WERI-Rb-1 (cell line): Measurements from ENCODE around the gene ANKH.
"Not testable (repeated sequence)": the region's sequence is repeated elsewhere in the genome, so short reads cannot be mapped to it uniquely, and the experiment has no call there.

Experiments
- DNase-seq: peaks from one replicate; pipeline ENCODE4 v3.0.0-alpha.2; 2020
- H3K27ac ChIP-seq: fragments of 250-450 bp; sonication (Bioruptor Pico); 2 replicates; pipeline ENCODE4 v1.5.1; 2020; ENCODE audit warnings: mild to moderate bottlenecking, moderate library complexity
- H3K27me3 ChIP-seq: fragments of 250-450 bp; sonication (Bioruptor Pico); 2 replicates; pipeline ENCODE4 v1.5.1; 2021; ENCODE audit warnings: mild to moderate bottlenecking, low read depth, moderate library complexity; ENCODE audit not compliant: insufficient read depth, severe bottlenecking
- H3K36me3 ChIP-seq: fragments of 250-450 bp; sonication (Bioruptor Pico); 2 replicates; pipeline ENCODE4 v1.5.1; 2020; ENCODE audit warnings: mild to moderate bottlenecking, moderate library complexity
- H3K4me3 ChIP-seq: 2 replicates; pipeline ENCODE4 v1.5.1; 2011; ENCODE audit warnings: low read depth, mild to moderate bottlenecking, control low read depth, low read length
- H3K9me3 ChIP-seq: fragments of 250-450 bp; sonication (Bioruptor Pico); 2 replicates; pipeline ENCODE4 v1.5.1; 2021; ENCODE audit warnings: mild to moderate bottlenecking, moderate library complexity; ENCODE audit not compliant: severe bottlenecking
- TF ChIP-seq, protein P1 (sequence below): IDR thresholded peaks from 2 replicates; pipeline ENCODE4 v1.5.1; 2011; ENCODE audit warnings: low read depth, mild to moderate bottlenecking, control low read depth, inconsistent platforms, low read length

Gene ANKH

DNA sequence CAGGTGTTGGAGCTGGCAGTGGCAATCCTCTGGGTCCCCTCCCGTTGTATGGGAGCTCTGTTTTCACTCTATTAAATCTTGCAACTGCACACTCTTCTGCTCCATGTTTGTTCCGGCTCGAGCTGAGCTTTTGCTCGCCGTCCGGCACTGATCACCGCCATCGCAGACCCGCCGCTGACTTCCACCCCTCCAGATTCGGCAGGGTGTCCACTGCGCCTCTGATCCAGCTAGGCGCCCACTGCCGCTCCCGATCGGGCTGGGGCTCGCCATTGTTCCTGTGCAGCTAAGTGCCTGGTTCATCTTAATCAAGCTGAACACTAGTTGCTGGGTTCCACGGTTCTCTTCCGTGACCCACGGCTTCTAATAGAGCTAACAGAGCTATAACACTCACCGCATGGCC is 23.2 kb downstream of the ANKH start:
- Histone ChIP-seq H3K27me3 (no peaks in the 10 kb centered on the region), H3K27ac (no peak overlapping the region; the same call in 1 of the 2 replicates), H3K4me3 (no peak overlapping the region), H3K9me3 (no peaks in the 10 kb centered on the region), H3K36me3 (peaks cover 2% of the 10 kb centered on the region)
- TF ChIP-seq, protein P1, sequence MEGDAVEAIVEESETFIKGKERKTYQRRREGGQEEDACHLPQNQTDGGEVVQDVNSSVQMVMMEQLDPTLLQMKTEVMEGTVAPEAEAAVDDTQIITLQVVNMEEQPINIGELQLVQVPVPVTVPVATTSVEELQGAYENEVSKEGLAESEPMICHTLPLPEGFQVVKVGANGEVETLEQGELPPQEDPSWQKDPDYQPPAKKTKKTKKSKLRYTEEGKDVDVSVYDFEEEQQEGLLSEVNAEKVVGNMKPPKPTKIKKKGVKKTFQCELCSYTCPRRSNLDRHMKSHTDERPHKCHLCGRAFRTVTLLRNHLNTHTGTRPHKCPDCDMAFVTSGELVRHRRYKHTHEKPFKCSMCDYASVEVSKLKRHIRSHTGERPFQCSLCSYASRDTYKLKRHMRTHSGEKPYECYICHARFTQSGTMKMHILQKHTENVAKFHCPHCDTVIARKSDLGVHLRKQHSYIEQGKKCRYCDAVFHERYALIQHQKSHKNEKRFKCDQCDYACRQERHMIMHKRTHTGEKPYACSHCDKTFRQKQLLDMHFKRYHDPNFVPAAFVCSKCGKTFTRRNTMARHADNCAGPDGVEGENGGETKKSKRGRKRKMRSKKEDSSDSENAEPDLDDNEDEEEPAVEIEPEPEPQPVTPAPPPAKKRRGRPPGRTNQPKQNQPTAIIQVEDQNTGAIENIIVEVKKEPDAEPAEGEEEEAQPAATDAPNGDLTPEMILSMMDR = no peak
- DNase-seq = no peak

DNA sequence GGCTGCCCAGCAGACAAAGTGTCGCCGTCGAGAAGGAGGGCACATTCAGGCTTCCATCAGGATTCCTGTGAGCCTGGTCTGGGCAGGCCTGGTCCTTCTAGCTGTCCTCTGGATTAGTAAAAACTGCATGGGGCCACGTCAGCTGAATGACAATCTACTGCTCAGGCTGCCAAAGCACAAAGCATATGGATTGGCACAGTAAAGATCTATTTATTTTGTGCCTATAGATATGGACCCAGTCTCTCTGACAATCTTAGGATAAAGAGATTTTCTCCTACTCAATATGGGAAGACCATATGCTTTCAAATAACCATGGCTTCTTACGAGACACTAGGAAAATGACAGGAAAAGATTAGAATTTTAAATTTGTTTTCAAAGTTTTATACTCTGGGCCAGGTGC is 24.1 kb downstream of the ANKH start:
- H3K36me3 ChIP-seq = peaks cover 2% of the 10 kb centered on the region
- TF ChIP-seq, protein P1 = no peak
- H3K27me3 ChIP-seq = no peaks in the 10 kb centered on the region
- H3K4me3 ChIP-seq = no peak overlapping the region
- DNase-seq = no peak
- no peak overlapping the region for H3K27ac ChIP-seq
- no peaks in the 10 kb centered on the region for H3K9me3 ChIP-seq

DNA sequence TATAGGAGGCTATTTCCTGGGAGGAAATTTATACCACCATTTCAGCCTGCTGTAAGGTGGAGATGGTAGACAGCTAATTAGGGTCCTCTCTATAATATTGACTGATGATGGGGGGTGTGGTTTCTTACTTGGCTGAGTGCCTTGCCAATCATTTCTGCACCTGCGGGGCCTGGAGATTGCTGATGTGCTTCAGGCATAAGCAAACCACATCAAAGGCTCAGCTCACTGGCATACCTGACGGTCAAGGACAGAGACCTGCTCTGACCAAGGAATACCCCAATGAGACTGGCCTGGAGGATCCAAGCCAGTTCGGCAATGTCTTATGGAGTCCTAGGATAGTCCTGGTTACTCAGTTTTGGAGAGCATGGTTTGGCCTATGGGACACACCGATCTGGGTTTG is 29.5 kb downstream of the ANKH start:
- H3K36me3 ChIP-seq = peaks cover 11% of the 10 kb centered on the region
- DNase-seq = no peak
- H3K4me3 ChIP-seq = no peak overlapping the region
- H3K27me3 ChIP-seq = no peaks in the 10 kb centered on the region
- peaks cover 4% of the 10 kb centered on the region for H3K9me3 ChIP-seq
- TF ChIP-seq, protein P1 = no peak
- no peak overlapping the region for H3K27ac ChIP-seq

DNA sequence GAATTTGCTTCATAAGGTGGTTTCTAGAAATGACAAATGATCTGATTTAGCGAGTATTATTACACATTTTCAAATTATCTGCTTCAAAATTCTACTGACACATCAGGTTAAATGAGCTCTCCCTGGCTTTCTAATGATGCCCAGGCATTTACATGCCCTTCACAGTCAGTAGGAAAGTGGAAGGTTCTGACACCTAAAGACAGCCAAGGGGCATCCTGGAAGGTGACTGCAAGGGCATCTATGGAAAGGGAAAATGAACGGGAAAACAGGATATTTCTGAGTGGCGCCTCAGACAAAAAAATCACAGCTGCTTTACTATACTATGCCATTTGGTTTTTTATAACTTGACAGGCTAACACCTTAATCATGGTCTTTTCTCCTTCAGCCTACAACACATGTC is 31.0 kb downstream of the ANKH start:
- no peak for DNase-seq
- TF ChIP-seq, protein P1 = no peak
- no peak overlapping the region for H3K27ac ChIP-seq

DNA sequence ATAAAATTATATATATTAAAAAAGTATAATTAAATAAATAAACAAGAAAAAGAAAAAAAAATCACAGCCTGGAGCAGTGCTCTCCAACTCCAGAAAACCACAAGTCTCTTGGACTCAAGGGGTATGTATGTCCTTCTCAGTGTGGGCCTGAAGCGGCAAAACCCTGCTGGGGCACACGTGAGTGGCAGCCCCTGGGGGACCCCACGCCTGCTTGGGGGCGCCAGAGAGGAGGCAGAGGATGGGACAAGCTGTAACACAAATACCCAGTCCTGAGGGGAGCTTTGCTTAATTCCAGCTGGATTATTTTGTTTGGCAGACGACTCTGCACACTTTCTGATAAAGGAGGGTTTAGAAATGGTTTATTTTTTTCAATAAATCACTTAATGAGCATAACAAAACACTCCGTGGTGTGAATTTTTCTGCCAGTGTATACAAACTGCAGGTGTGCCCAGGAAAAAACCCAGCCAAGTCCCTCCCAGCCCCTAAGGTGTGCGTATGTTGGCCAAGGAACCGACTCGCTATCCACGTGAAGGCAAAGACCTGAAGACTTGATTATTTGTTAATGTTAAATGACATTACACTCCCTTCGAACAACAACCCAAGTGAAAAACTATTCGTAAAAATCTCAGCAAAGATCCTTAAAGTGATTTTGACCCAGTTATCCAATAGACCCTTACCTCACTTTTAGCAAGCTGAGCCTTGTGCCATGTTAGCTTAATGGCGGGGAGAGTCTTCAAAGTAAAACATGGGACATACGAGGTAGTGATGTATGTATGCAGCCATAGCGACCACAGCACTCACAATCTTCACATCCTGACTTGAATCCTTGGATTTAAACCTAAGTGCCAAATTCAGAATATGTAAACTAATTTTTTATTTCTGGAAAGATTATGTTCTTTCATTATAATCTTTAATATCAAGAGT is 32.9 kb downstream of the ANKH start:
- Histone ChIP-seq H3K9me3 (peaks cover 4% of the 10 kb centered on the region), H3K4me3 (no peak overlapping the region), H3K27ac (no peak overlapping the region), H3K36me3 (peaks cover 9% of the 10 kb centered on the region; the same call in 1 of the 2 replicates), H3K27me3 (no peaks in the 10 kb centered on the region)
- no peak for DNase-seq
- TF ChIP-seq, protein P1 = 0 out of 2 replicates have a peak, but pooled peaks have one; percentile 10

More for the DNA sequence above, 31.0 kb downstream of the ANKH start:
- Histone ChIP-seq H3K9me3 (peaks cover 4% of the 10 kb centered on the region), H3K4me3 (no peak overlapping the region), H3K27me3 (no peaks in the 10 kb centered on the region), H3K36me3 (peaks cover 11% of the 10 kb centered on the region)

DNA sequence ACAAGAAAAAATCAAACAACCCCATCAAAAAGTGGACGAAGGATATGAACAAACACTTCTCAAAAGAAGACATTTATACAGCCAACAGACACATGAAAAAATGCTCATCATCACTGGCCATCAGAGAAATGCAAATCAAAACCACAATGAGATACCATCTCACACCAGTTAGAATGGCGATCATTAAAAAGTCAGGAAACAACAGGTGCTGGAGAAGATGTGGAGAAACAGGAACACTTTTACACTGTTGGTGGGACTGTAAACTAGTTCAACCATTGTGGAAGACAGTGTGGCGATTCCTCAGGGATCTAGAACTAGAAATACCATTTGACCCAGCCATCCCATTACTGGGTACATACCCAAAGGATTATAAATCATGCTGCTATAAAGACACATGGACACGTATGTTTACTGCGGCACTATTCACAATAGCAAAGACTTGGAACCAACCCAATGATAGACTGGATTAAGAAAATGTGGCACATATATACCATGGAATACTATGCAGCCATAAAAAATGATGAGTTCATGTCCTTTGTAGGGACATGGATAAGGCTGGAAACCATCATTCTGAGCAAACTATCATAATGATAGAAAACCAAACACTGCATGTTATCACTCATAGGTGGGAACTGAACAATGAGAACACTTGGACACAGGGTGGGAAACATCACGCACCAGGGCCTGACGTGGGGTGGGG is 34.0 kb downstream of the ANKH start:
- not testable (repeated sequence) for H3K9me3 ChIP-seq, DNase-seq, H3K36me3 ChIP-seq, H3K27me3 ChIP-seq, H3K4me3 ChIP-seq, H3K27ac ChIP-seq
